Right lobe of liver (tissue), 4 donors: Measurements from ENCODE around the gene ATXN10.

Experiments
- CTCF ChIP-seq, 4 donors: fragments of 200-600 bp in 3 of 4; fragments of 450-650 bp in 1 of 4; IDR thresholded peaks; one replicate each; pipeline versions ENCODE4 v1.5.1 to v1.8.0; 2016 to 2022; ENCODE audit warnings: antibody characterized with exemption in 4 of 4, mild to moderate bottlenecking in 2 of 4
- POLR2A ChIP-seq: fragments of 450-650 bp; IDR thresholded peaks from one replicate; pipeline ENCODE4 v1.6.1; 2017; ENCODE audit warnings: antibody characterized with exemption, mild to moderate bottlenecking
- donor health status: DM: no; HTN: no; CAD: no.
- donor health status: DM: no; HTN: no; CAD: no.
- donor health status: DM: no; HTN: yes; CAD: no.

- TF ChIP-seq POLR2A (no peak), CTCF (IDR thresholded peaks at IDR 0.05) (no peak)
Observed at GRCh38 chr22:45731041-45731797, 59.6 kb downstream of the ATXN10 start.
